ENCODE results near the gene RSPH1.

The RSPH1 gene

DNA sequence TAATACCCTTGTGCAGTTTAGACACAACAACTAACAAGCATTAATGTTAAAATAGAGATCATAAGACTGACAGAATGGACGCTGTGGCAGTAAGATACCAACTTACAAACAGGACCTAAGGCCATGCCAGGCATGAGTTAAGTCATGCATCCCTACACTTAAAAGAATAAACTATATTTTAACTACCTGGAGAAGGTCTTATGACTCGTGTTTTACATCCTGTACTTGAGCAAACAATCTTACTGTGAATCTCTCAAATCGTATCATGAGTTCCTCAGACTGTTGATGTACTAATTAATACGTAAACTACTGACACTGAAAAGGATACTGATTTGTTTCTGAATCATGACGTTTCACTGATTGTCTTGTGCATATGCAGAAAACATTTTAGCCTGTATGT lies 2.0 kb upstream of the RSPH1 start:
- no peak overlapping the region for H3K4me3 ChIP-seq (ENCODE audit: low read depth, low read length)
- DNase-seq (ENCODE audit: low read depth), result no peak
- TF ChIP-seq, protein P1, sequence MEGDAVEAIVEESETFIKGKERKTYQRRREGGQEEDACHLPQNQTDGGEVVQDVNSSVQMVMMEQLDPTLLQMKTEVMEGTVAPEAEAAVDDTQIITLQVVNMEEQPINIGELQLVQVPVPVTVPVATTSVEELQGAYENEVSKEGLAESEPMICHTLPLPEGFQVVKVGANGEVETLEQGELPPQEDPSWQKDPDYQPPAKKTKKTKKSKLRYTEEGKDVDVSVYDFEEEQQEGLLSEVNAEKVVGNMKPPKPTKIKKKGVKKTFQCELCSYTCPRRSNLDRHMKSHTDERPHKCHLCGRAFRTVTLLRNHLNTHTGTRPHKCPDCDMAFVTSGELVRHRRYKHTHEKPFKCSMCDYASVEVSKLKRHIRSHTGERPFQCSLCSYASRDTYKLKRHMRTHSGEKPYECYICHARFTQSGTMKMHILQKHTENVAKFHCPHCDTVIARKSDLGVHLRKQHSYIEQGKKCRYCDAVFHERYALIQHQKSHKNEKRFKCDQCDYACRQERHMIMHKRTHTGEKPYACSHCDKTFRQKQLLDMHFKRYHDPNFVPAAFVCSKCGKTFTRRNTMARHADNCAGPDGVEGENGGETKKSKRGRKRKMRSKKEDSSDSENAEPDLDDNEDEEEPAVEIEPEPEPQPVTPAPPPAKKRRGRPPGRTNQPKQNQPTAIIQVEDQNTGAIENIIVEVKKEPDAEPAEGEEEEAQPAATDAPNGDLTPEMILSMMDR (IDR thresholded peaks at IDR 0.05; ENCODE audit: insufficient read depth, low read depth, low read length, missing control alignments), result no peak

DNA sequence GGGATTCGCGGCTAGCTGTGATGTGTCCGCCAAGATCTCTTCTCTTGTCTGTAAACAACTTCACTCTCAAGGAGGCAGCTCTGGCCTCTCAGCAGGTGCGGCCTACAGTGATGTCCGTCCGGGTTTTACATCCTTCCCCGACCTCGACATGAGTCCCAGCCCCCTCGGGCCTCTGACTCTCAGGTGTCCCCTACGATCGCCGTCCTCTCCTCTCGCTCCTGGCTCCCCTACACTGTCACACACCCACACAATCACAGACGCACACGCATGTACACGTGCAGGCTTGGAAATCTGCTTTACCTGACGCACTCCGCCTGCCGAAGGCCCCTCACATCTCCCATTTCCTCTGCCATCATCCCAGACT lies 797 bp upstream of the RSPH1 start:
- DNase-seq (ENCODE audit: low read depth), result peak; percentile 13
- TF ChIP-seq, protein P1 (IDR thresholded peaks at IDR 0.05; ENCODE audit: insufficient read depth, low read depth, low read length, missing control alignments), result no peak
- peak overlapping the region; percentile 82 for H3K4me3 ChIP-seq (ENCODE audit: low read depth, low read length)

DNA sequence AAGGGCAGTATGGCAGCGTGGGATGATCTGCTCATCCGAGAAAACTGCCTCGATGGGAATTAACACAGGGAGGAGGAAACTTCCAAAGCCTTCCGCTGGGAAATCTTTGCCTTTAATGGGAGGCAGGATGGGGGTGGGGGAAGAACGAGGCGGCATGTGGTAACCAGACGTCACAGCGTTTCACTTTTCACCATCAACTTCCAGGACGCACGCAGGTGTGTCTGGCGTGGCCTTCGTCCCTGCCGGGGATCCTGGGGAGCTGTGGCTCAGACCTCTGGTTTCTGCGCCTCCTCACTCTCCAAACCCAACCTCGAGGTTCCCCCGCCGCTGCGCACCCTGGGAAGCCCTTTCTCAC lies 282 bp downstream of the RSPH1 start:
- TF ChIP-seq, protein P1 (IDR thresholded peaks at IDR 0.05; ENCODE audit: insufficient read depth, low read depth, low read length, missing control alignments), result no peak
- no peak for DNase-seq (ENCODE audit: low read depth)
- H3K4me3 ChIP-seq (ENCODE audit: low read depth, low read length), result peak overlapping the region; percentile 94

DNA sequence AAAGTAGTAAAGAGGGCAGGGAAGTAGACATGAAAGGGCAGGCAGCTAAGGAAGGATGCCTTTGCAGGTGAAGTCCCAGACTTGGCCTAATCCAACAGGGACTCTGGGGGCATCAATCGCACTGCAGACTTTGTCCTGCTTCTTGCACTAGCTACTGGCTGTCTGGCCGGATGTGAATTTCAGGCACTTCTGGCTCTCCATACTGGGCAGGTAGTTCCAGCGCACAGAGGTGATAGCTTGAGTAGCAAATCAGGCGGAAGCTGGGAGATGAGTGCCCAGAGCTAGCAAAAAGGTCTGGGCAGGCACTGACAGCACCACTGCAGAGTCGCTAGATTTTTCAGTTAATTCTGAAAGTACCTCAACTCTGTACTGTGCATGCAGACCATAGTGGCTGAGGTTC lies 997 bp downstream of the RSPH1 start:
- TF ChIP-seq, protein P1 (IDR thresholded peaks at IDR 0.05; ENCODE audit: insufficient read depth, low read depth, low read length, missing control alignments), result no peak
- no peak overlapping the region for H3K4me3 ChIP-seq (ENCODE audit: low read depth, low read length)
- DNase-seq (ENCODE audit: low read depth), result no peak

DNA sequence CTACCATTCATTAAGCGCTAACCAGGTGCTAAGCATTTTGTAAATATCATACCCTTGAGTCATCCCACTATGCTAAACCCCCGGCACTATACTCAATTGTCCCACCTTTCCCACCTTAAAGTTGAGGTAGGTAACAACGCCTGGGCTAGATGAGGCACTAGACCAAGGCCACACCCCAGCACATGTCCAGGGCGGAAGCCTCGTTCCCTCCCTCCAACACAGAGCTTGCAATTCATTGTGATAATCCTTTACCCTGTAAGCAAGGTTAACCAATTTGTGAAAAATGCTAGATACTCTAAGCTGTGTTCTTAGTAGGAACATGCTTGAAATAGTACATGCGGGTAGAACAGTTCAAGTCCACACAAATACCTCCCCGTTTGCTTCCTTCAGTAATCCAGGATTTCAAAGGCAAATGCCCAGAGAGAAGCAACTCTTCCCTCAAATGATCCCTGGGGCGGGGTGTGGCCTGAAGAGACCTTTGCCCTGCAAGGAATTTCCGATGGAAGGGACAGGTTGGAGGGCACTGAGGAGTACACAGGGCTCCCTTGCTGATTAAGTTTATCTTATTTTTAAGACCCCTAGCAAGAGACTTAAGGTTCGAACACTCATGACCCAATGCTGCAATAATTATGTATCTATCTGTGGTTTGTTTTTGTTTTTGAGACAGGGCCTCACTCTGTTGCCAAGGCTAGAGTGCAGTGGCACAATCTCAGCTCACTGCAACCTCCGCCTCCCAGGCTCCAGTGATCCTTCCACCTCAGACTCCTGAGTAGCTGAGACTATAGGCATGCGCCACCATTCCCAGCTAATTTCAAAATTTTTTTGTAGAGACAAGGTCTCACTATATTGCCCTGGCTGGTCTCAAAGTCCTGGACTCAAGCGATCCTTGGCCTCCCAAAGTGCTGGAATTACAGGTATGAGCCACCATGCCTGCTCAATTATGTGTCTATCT lies 2.6 kb downstream of the RSPH1 start:
- TF ChIP-seq, protein P1 (IDR thresholded peaks at IDR 0.05; ENCODE audit: insufficient read depth, low read depth, low read length, missing control alignments), result no peak
- H3K4me3 ChIP-seq (ENCODE audit: low read depth, low read length), result no peak overlapping the region
- no peak for DNase-seq (ENCODE audit: low read depth)

DNA sequence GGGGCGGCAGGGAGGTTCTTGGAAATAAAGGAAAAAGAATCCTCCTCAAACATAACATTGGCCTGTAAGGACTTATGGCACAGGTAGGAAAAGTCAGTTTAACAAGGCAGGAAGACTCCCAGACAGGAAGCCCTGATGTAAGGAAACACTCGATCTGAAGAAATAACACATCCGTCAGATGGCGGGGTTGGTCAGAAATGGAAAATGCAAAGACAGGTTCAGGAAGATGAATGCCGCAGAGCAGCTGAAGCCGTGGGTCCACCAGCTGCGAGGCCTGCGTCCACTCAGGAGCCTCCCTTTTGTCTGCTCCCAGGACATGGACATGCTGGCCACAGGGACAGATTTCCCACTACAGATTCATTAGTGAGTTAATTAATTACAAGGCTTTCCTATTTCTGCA lies 3.8 kb downstream of the RSPH1 start:
- TF ChIP-seq, protein P1 (IDR thresholded peaks at IDR 0.05; ENCODE audit: insufficient read depth, low read depth, low read length, missing control alignments), result no peak
- no peak for DNase-seq (ENCODE audit: low read depth)
- H3K4me3 ChIP-seq (ENCODE audit: low read depth, low read length), result no peak overlapping the region

DNA sequence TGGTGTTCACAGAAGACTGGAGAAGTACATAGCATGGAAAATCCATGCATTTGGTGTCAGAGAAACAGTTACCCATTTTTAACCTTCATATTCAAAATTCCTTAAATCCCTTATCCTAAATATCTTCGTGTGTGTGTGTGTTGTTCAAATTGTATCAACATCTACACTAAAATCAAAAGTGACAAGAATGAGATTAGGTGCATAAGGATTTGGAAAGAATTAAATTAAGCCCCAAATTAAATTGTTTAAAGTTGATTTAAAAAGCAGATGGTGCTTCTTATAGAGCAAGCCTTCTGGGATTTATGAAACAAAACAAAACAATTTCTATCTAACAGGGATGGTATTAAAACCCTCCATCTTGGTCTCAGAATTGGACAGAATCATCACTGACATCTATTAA lies 4.7 kb downstream of the RSPH1 start:
- no peak overlapping the region for H3K4me3 ChIP-seq (ENCODE audit: low read depth, low read length)
- TF ChIP-seq, protein P1 (IDR thresholded peaks at IDR 0.05; ENCODE audit: insufficient read depth, low read depth, low read length, missing control alignments), result no peak
- DNase-seq (ENCODE audit: low read depth), result no peak

Data from GM12865 (cell line).